ENCODE data around the gene PLOD1.
A peak's percentile ranks its signal among the peaks of the same experiment; 100 is the strongest.

The PLOD1 gene

DNA sequence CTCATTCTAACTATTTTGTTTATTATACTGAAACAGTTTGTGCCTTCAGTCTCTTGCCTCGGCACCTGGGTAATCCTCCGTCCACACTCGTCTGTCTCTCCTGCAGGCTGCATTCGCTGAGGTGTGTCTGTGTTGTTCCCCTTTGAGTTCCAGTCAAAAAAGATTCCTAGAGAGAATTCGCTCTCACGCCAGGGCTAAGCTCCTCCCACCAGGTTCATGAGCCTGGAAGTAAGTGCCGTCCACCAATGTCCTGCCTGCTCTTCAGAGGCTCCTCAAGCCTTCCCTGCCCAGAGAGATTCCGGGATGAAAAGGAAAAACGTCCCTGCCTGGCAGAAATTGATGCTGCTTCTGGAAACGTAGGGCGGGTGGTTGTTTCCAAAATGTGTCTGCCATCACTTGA is 21.2 kb upstream of the PLOD1 start:
- Histone ChIP-seq H2AFZ (ENCODE audit: low read depth, low read length, severe bottlenecking) (no peak overlapping the region), H3K9me3 (ENCODE audit: insufficient read depth, low read length) (no peaks in the 10 kb centered on the region), H3K4me3 (ENCODE audit: insufficient read depth, low read length, poor library complexity, severe bottlenecking) (no peak overlapping the region), H3K27me3 (ENCODE audit: low read length) (no peaks in the 10 kb centered on the region), H3K9me2 (replicated peaks; ENCODE audit: insufficient read depth, low read length) (no peaks in the 10 kb centered on the region), H3F3A (ENCODE audit: insufficient read depth) (peaks cover 36% of the 10 kb centered on the region), H3K36me3 (ENCODE audit: low read length) (no peaks in the 10 kb centered on the region), H3K79me2 (ENCODE audit: insufficient read depth, low read length) (no peaks in the 10 kb centered on the region), H4K20me1 (ENCODE audit: low read depth, low read length) (no peaks in the 10 kb centered on the region), H3K27ac (ENCODE audit: low read depth, low read length) (no peak overlapping the region), H3K9ac (ENCODE audit: low read length) (no peak overlapping the region), H3K4me2 (ENCODE audit: low read depth, low read length, poor library complexity, severe bottlenecking) (no peak overlapping the region)
- no peak for TF ChIP-seq EZH2phosphoT487 (conservative IDR thresholded peaks at IDR 0.05; ENCODE audit: low read length)
- TF ChIP-seq, protein P1, sequence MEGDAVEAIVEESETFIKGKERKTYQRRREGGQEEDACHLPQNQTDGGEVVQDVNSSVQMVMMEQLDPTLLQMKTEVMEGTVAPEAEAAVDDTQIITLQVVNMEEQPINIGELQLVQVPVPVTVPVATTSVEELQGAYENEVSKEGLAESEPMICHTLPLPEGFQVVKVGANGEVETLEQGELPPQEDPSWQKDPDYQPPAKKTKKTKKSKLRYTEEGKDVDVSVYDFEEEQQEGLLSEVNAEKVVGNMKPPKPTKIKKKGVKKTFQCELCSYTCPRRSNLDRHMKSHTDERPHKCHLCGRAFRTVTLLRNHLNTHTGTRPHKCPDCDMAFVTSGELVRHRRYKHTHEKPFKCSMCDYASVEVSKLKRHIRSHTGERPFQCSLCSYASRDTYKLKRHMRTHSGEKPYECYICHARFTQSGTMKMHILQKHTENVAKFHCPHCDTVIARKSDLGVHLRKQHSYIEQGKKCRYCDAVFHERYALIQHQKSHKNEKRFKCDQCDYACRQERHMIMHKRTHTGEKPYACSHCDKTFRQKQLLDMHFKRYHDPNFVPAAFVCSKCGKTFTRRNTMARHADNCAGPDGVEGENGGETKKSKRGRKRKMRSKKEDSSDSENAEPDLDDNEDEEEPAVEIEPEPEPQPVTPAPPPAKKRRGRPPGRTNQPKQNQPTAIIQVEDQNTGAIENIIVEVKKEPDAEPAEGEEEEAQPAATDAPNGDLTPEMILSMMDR (IDR thresholded peaks at IDR 0.05; ENCODE audit: insufficient read depth, low read length, poor library complexity, severe bottlenecking), result no peak

DNA sequence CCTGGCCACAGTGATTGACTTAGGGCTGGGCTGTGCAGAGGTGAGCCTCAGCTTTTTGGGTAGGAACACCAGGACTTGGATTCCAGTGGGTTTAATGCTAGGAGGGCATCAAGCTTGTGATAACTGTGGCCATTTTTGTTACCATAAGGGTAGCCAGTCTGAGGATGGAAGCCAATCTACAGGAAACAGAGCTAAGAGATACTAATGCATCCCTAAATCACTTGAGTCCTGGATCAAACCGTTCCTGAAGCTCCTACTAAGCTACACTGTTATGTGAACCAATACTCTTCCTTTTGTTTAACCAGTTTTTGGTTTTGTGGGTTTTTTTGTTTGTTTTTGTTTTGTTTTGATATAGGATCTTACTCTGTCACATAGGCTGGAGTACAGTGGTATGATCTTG is 20.5 kb upstream of the PLOD1 start:
- no peaks in the 10 kb centered on the region for H3K9me2 ChIP-seq (replicated peaks; ENCODE audit: insufficient read depth, low read length)
- H3K79me2 ChIP-seq (ENCODE audit: insufficient read depth, low read length), result no peaks in the 10 kb centered on the region; the same call in 1 of the 2 replicates
- H3K36me3 ChIP-seq (ENCODE audit: low read length), result no peaks in the 10 kb centered on the region
- H3K4me2 ChIP-seq (ENCODE audit: low read depth, low read length, poor library complexity, severe bottlenecking), result no peak overlapping the region
- no peak overlapping the region for H3K9ac ChIP-seq (ENCODE audit: low read length)
- H3F3A ChIP-seq (ENCODE audit: insufficient read depth), result peaks cover 28% of the 10 kb centered on the region
- no peaks in the 10 kb centered on the region for H4K20me1 ChIP-seq (ENCODE audit: low read depth, low read length)
- no peak overlapping the region for H3K4me3 ChIP-seq (ENCODE audit: insufficient read depth, low read length, poor library complexity, severe bottlenecking)
- H3K9me3 ChIP-seq (ENCODE audit: insufficient read depth, low read length), result no peaks in the 10 kb centered on the region
- no peaks in the 10 kb centered on the region for H3K27me3 ChIP-seq (ENCODE audit: low read length)
- TF ChIP-seq, protein P1 (IDR thresholded peaks at IDR 0.05; ENCODE audit: insufficient read depth, low read length, poor library complexity, severe bottlenecking), result no peak
- no peak for TF ChIP-seq EZH2phosphoT487 (conservative IDR thresholded peaks at IDR 0.05; ENCODE audit: low read length)
- H3K27ac ChIP-seq (ENCODE audit: low read depth, low read length), result peak overlapping the region; percentile 93; the same call in 1 of the 2 replicates
- no peak overlapping the region for H2AFZ ChIP-seq (ENCODE audit: low read depth, low read length, severe bottlenecking)

DNA sequence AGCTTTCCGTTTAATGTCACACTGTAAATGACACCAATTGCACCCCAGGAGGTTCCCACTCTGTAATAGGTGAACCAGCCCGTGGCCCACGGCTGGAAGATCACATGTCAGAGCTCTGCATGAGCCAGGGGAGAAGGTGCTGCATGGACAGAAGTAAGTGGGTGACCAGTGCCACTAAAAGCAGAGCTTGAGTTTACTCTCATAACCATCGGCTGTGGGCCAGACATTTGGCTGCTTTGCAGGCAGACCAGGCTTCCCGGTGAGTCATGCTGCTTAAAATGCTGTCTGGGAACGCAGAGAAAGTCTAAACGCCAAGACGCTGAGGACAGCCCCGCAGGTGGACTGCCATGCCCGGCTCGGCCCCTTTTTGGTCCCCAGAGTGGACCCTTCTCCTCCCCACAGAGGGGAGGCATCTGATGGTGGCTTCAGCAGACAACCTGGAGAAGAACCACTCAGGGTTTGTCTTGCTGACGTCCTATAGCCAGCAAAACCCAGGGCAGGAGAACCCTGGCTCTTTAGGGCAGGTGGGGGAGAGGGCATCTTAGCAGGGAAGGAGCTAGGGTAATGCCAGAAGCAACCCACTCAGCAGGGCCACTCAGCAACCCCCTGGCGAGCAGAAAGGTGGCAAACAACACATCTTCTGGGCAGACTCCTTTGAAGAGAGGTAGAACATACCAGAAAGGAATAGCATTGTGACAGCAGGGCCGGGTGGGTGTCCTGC is 15.6 kb upstream of the PLOD1 start:
- no peak overlapping the region for H3K27ac ChIP-seq (ENCODE audit: low read depth, low read length)
- peaks cover 32% of the 10 kb centered on the region for H3K79me2 ChIP-seq (ENCODE audit: insufficient read depth, low read length)
- peaks cover 3% of the 10 kb centered on the region; the same call in 1 of the 2 replicates for H3K36me3 ChIP-seq (ENCODE audit: low read length)

More for the DNA sequence above, 15.6 kb upstream of the PLOD1 start:
- H3K9ac ChIP-seq (ENCODE audit: low read length), result no peak overlapping the region
- no peaks in the 10 kb centered on the region for H3K9me3 ChIP-seq (ENCODE audit: insufficient read depth, low read length)
- H4K20me1 ChIP-seq (ENCODE audit: low read depth, low read length), result peaks cover 8% of the 10 kb centered on the region
- H3K9me2 ChIP-seq (replicated peaks; ENCODE audit: insufficient read depth, low read length), result no peaks in the 10 kb centered on the region
- no peak overlapping the region for H3K4me3 ChIP-seq (ENCODE audit: insufficient read depth, low read length, poor library complexity, severe bottlenecking)
- TF ChIP-seq, protein P1 (IDR thresholded peaks at IDR 0.05; ENCODE audit: insufficient read depth, low read length, poor library complexity, severe bottlenecking), result no peak
- TF ChIP-seq EZH2phosphoT487 (conservative IDR thresholded peaks at IDR 0.05; ENCODE audit: low read length), result no peak
- H3K4me2 ChIP-seq (ENCODE audit: low read depth, low read length, poor library complexity, severe bottlenecking), result no peak overlapping the region
- H3K27me3 ChIP-seq (ENCODE audit: low read length), result no peaks in the 10 kb centered on the region
- H3F3A ChIP-seq (ENCODE audit: insufficient read depth), result peaks cover 17% of the 10 kb centered on the region
- no peak overlapping the region for H2AFZ ChIP-seq (ENCODE audit: low read depth, low read length, severe bottlenecking)
